Measurements from ENCODE around the gene ASB13. TPM values are rescaled to one million over a fixed set of nuclear protein-coding genes. Genes with fewer than 3 reads are reported as not detected.

ASB13 gene
- total and polyA plus RNA-seq, 2 donors from 2014 or later, result 47.7 to 95.1 TPM

DNA sequence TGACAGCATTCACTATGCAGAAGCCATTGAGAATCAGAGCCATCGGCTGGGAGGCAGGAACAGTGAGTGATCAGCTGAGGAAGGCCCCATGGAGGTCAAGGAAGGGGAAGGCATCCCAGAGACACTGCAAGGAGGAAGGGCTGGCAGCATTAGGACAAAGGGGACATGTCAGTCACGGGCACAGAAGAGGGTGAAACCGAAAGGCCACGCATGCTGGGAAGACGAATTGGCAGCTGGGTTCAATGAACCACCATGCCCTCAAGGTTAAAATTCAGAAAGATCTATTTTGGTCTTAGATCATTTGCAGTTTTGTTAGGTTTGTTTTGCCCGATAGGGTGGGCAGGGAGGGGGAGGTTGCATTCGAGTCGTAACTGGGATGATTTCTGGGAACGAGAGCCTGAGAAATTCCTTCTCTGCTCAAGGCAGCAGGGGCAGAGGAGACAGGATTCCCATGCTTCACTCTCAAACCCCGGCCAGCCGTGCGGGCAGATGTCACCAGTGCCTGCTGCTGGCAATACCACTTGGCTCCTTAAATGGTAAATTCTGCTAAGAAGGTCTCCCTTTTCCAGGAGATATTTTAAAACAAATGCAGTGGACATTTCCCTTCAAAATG is 57.7 kb downstream of the ASB13 start:
- intact Hi-C loops (cut with DNase I), result no loop called here
- H3K4me1 ChIP-seq (ENCODE audit: control insufficient read depth in 2 of 3, insufficient read depth in 2 of 3, low read depth in 1 of 3, low read length in 3 of 3), result peaks cover 0 to 10% (median 0%) of the 10 kb centered on the region in 3 donors
- peak overlapping the region in 1 of 2 donors; percentile 32 for H3K27ac ChIP-seq (ENCODE audit: low read depth in 2 of 2, low read length in 2 of 2)
- no peaks in the 10 kb centered on the region for H3K27me3 ChIP-seq (ENCODE audit: control insufficient read depth, insufficient read depth, low read length)
- H3K9me3 ChIP-seq (ENCODE audit: control insufficient read depth in 2 of 3, insufficient read depth in 1 of 3, low read length in 3 of 3), result no peaks in the 10 kb centered on the region
- TF ChIP-seq, protein P1, sequence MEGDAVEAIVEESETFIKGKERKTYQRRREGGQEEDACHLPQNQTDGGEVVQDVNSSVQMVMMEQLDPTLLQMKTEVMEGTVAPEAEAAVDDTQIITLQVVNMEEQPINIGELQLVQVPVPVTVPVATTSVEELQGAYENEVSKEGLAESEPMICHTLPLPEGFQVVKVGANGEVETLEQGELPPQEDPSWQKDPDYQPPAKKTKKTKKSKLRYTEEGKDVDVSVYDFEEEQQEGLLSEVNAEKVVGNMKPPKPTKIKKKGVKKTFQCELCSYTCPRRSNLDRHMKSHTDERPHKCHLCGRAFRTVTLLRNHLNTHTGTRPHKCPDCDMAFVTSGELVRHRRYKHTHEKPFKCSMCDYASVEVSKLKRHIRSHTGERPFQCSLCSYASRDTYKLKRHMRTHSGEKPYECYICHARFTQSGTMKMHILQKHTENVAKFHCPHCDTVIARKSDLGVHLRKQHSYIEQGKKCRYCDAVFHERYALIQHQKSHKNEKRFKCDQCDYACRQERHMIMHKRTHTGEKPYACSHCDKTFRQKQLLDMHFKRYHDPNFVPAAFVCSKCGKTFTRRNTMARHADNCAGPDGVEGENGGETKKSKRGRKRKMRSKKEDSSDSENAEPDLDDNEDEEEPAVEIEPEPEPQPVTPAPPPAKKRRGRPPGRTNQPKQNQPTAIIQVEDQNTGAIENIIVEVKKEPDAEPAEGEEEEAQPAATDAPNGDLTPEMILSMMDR (IDR thresholded peaks at IDR 0.05; ENCODE audit: borderline replicate concordance, extremely low read depth, insufficient read depth), result no peak
- DNase-seq (peak in 1 of 5 donors; percentile 27), FAIRE-seq (no peak)
- no peak overlapping the region for H3K4me3 ChIP-seq (ENCODE audit: low read length in 3 of 3)
- H3K9ac ChIP-seq (ENCODE audit: low read length in 3 of 3), result no peak overlapping the region
- no peaks in the 10 kb centered on the region for H3K36me3 ChIP-seq (ENCODE audit: control insufficient read depth in 2 of 3, insufficient read depth in 3 of 3, low read length in 3 of 3)

- Histone ChIP-seq H3K27ac (ENCODE audit: low read depth in 2 of 2, low read length in 2 of 2) (no peak overlapping the region), H3K36me3 (ENCODE audit: control insufficient read depth in 2 of 3, insufficient read depth in 3 of 3, low read length in 3 of 3) (no peaks in the 10 kb centered on the region), H3K4me3 (ENCODE audit: low read length in 3 of 3) (no peak overlapping the region), H3K4me1 (ENCODE audit: control insufficient read depth in 2 of 3, insufficient read depth in 2 of 3, low read depth in 1 of 3, low read length in 3 of 3) (peaks cover 0 to 10% (median 0%) of the 10 kb centered on the region in 3 donors), H3K27me3 (ENCODE audit: control insufficient read depth, insufficient read depth, low read length) (no peaks in the 10 kb centered on the region), H3K9ac (ENCODE audit: low read length in 3 of 3) (no peak overlapping the region), H3K9me3 (ENCODE audit: control insufficient read depth in 2 of 3, insufficient read depth in 1 of 3, low read length in 3 of 3) (no peaks in the 10 kb centered on the region)
- FAIRE-seq (no peak), DNase-seq (no peak)
- TF ChIP-seq, protein P1 (IDR thresholded peaks at IDR 0.05; ENCODE audit: borderline replicate concordance, extremely low read depth, insufficient read depth), result no peak
- intact Hi-C loops (cut with DNase I), result no loop called here
Measured at GRCh38 chr10:5607594-5607993, 58.8 kb downstream of the ASB13 start.

GRCh38 chr10:5606864-5607263 is 59.5 kb downstream of the ASB13 start:
- no peaks in the 10 kb centered on the region for H3K27me3 ChIP-seq (ENCODE audit: control insufficient read depth, insufficient read depth, low read length)
- no peak overlapping the region for H3K27ac ChIP-seq (ENCODE audit: low read depth in 2 of 2, low read length in 2 of 2)
- DNase-seq, result peak in 1 of 5 donors; percentile 34
- H3K36me3 ChIP-seq (ENCODE audit: control insufficient read depth in 2 of 3, insufficient read depth in 3 of 3, low read length in 3 of 3), result no peaks in the 10 kb centered on the region
- H3K9ac ChIP-seq (ENCODE audit: low read length in 3 of 3), result no peak overlapping the region
- H3K4me1 ChIP-seq (ENCODE audit: control insufficient read depth in 2 of 3, insufficient read depth in 2 of 3, low read depth in 1 of 3, low read length in 3 of 3), result peaks cover 0 to 9% (median 0%) of the 10 kb centered on the region in 3 donors
- H3K9me3 ChIP-seq (ENCODE audit: control insufficient read depth in 2 of 3, insufficient read depth in 1 of 3, low read length in 3 of 3), result no peaks in the 10 kb centered on the region
- TF ChIP-seq, protein P1 (IDR thresholded peaks at IDR 0.05; ENCODE audit: borderline replicate concordance, extremely low read depth, insufficient read depth), result no peak
- FAIRE-seq, result no peak
- no peak overlapping the region for H3K4me3 ChIP-seq (ENCODE audit: low read length in 3 of 3)
- intact Hi-C loops (cut with DNase I), result no loop called here

All from kidney (tissue), 14 donors.